Measurements from ENCODE around the gene CCDC78. TPM values are rescaled to one million over a fixed set of nuclear protein-coding genes. Genes with fewer than 3 reads are reported as not detected.

CCDC78 gene
- total RNA-seq, 1 experiment from 2014 or later, result 22.9 TPM

- no peak for DNase-seq (ENCODE audit: low read depth, low spot score)
- Histone ChIP-seq H4K20me1 (ENCODE audit: insufficient read depth) (no peaks in the 10 kb centered on the region), H3K4me1 (ENCODE audit: control insufficient read depth in 1 of 2, insufficient read depth in 2 of 2, low read length in 2 of 2) (peaks cover 13 to 55% of the 10 kb centered on the region in 2 experiments), H3K79me2 (ENCODE audit: insufficient read depth, low read length) (peaks cover 41% of the 10 kb centered on the region), H3K36me3 (ENCODE audit: control insufficient read depth in 1 of 2, insufficient read depth in 2 of 2, low read length in 2 of 2) (peaks cover 0 to 33% of the 10 kb centered on the region in 2 experiments; a peak in 2 of 4 replicates), H3K9me2 (ENCODE audit: insufficient read depth) (no peaks in the 10 kb centered on the region), H3K27ac (ENCODE audit: low read depth, low read length) (peak overlapping the region; percentile 98), H3K9ac (ENCODE audit: low read length) (peak overlapping the region; percentile 92), H3K27me3 (ENCODE audit: insufficient read depth, low read length) (no peaks in the 10 kb centered on the region), H3K4me3 (replicated peaks in 1 of 2; ENCODE audit: low read depth in 1 of 2, low read length in 2 of 2) (peak overlapping the region; percentile 71 to 90), H3K9me3 (ENCODE audit: control insufficient read depth in 1 of 2, insufficient read depth in 1 of 2, low read depth in 1 of 2, low read length in 2 of 2) (no peaks in the 10 kb centered on the region), H3K4me2 (ENCODE audit: low read length) (peak overlapping the region; percentile 97), H2AFZ (ENCODE audit: low read depth, low read length, poor library complexity, severe bottlenecking) (no peak overlapping the region)
- intact Hi-C loops (cut with micrococcal nuclease), result no loop called here
- ChIA-PET CTCF (no interaction called here), POLR2A (no interaction called here), RAD21 (ENCODE audit: low non-redundant PET in 1 of 2, low total read pairs in 2 of 2, uncharacterized antibody in 2 of 2, unreplicated experiment in 2 of 2) (no interaction called here)
- BruUV-seq (replicated peaks), result TSS peak; percentile 72
- TF ChIP-seq SRF (IDR thresholded peaks at IDR 0.05; ENCODE audit: low read depth), result no peak
- no peak for TF ChIP-seq EGR1 (IDR thresholded peaks at IDR 0.05; ENCODE audit: low read depth)
- no peak for TF ChIP-seq SIN3A (IDR thresholded peaks at IDR 0.05; ENCODE audit: low read depth)
- TF ChIP-seq SP1 (IDR thresholded peaks at IDR 0.05; ENCODE audit: low read depth), result no peak
- no peak for TF ChIP-seq RAD21 (IDR thresholded peaks at IDR 0.05; ENCODE audit: low read depth)
- TF ChIP-seq, protein P1, sequence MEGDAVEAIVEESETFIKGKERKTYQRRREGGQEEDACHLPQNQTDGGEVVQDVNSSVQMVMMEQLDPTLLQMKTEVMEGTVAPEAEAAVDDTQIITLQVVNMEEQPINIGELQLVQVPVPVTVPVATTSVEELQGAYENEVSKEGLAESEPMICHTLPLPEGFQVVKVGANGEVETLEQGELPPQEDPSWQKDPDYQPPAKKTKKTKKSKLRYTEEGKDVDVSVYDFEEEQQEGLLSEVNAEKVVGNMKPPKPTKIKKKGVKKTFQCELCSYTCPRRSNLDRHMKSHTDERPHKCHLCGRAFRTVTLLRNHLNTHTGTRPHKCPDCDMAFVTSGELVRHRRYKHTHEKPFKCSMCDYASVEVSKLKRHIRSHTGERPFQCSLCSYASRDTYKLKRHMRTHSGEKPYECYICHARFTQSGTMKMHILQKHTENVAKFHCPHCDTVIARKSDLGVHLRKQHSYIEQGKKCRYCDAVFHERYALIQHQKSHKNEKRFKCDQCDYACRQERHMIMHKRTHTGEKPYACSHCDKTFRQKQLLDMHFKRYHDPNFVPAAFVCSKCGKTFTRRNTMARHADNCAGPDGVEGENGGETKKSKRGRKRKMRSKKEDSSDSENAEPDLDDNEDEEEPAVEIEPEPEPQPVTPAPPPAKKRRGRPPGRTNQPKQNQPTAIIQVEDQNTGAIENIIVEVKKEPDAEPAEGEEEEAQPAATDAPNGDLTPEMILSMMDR (IDR thresholded peaks at IDR 0.05 in 2 of 3, conservative IDR thresholded peaks at IDR 0.05 in 1 of 3; ENCODE audit: borderline replicate concordance in 1 of 3, insufficient read depth in 1 of 3, low read depth in 2 of 3, low read length in 2 of 3), result no peak
- no peak for TF ChIP-seq CEBPB (IDR thresholded peaks at IDR 0.05; ENCODE audit: low read depth)
- no peak for TF ChIP-seq ZNF274 (IDR thresholded peaks at IDR 0.05; ENCODE audit: low read depth, low read length)
- no peak for ATAC-seq
These were observed 43.5 kb downstream of the CCDC78 start for GRCh38 chr16:682493-683395.

All from HCT116 (cell line).